GM18868 (cell line): ENCODE data around the gene OPCML.

Experiments used
- ATAC-seq: cut with Tn5 transposase; IDR thresholded peaks from one replicate; pipeline ENCODE4 v1.9.1; 2021; ENCODE audit warnings: mild to moderate bottlenecking, moderate library complexity; ENCODE audit not compliant: unreplicated experiment

OPCML gene

GRCh38 chr11:132872211-132872610 lies 660.1 kb downstream of the OPCML start:
- ATAC-seq, result no peak

- ATAC-seq, result no peak
These were observed 665.3 kb downstream of the OPCML start for GRCh38 chr11:132866783-132867545.

- ATAC-seq, result no peak
These were observed 666.7 kb downstream of the OPCML start for GRCh38 chr11:132865623-132866022.

GRCh38 chr11:132864811-132865576 lies 667.3 kb downstream of the OPCML start:
- ATAC-seq, result no peak

- ATAC-seq, result no peak
These were observed 669.4 kb downstream of the OPCML start for GRCh38 chr11:132862933-132863332.

GRCh38 chr11:132862137-132862536 lies 670.2 kb downstream of the OPCML start:
- no peak for ATAC-seq

- no peak for ATAC-seq
These were observed 673.0 kb downstream of the OPCML start for GRCh38 chr11:132859306-132859705.

GRCh38 chr11:132858223-132858622 lies 674.1 kb downstream of the OPCML start:
- ATAC-seq, result no peak

GRCh38 chr11:132856032-132856431 lies 676.3 kb downstream of the OPCML start:
- no peak for ATAC-seq

GRCh38 chr11:132855516-132855915 lies 676.8 kb downstream of the OPCML start:
- no peak for ATAC-seq

GRCh38 chr11:132853886-132854285 lies 678.4 kb downstream of the OPCML start:
- ATAC-seq, result no peak

- ATAC-seq, result no peak
These were observed 679.9 kb downstream of the OPCML start for GRCh38 chr11:132852361-132852760.

- ATAC-seq, result no peak
These were observed 681.1 kb downstream of the OPCML start for GRCh38 chr11:132851247-132851646.

- ATAC-seq, result no peak
These were observed 682.0 kb downstream of the OPCML start for GRCh38 chr11:132850266-132850665.

GRCh38 chr11:132848336-132848735 lies 684.0 kb downstream of the OPCML start:
- no peak for ATAC-seq

- no peak for ATAC-seq
These were observed 686.2 kb downstream of the OPCML start for GRCh38 chr11:132846075-132846474.

GRCh38 chr11:132844956-132845696 lies 687.2 kb downstream of the OPCML start:
- ATAC-seq, result no peak

- no peak for ATAC-seq
These were observed 691.6 kb downstream of the OPCML start for GRCh38 chr11:132840660-132841059.

- ATAC-seq, result no peak
These were observed 692.1 kb downstream of the OPCML start for GRCh38 chr11:132840191-132840590.

GRCh38 chr11:132839236-132839945 lies 692.9 kb downstream of the OPCML start:
- ATAC-seq, result no peak

- no peak for ATAC-seq
These were observed 693.7 kb downstream of the OPCML start for GRCh38 chr11:132838627-132839026.
